Measurements from ENCODE around the gene KRTAP10-4. TPM values are rescaled to one million over a fixed set of nuclear protein-coding genes. Genes with fewer than 3 reads are reported as not detected.
"Not testable (repeated sequence)": the region's sequence is repeated elsewhere in the genome, so short reads cannot be mapped to it uniquely, and the experiment has no call there.

KRTAP10-4 gene
- not detected for total RNA-seq

- not testable (repeated sequence) for H3K27ac Mint-ChIP-seq, H3K4me1 Mint-ChIP-seq, H3K36me3 Mint-ChIP-seq, H3K27me3 Mint-ChIP-seq, DNase-seq, H3K4me3 Mint-ChIP-seq
- peaks cover 17% of the 10 kb centered on the region for H3K9me3 Mint-ChIP-seq
Observed at GRCh38 chr21:44573630-44574456, at the start of gene KRTAP10-4. Gene KRTAP10-4 (plus strand): TSS chr21:44573729. CDS start chr21:44573759, 30 bp downstream.

- Mint-ChIP-seq H3K27me3 (no peaks in the 10 kb centered on the region), H3K4me1 (no peaks in the 10 kb centered on the region), H3K27ac (no peak overlapping the region), H3K4me3 (no peak overlapping the region), H3K9me3 (no peaks in the 10 kb centered on the region), H3K36me3 (no peaks in the 10 kb centered on the region)
- DNase-seq: no peak
Observed at GRCh38 chr21:44524414-44525371, 48.8 kb upstream of the KRTAP10-4 start.

GRCh38 chr21:44525391-44526095, 48.0 kb upstream of the KRTAP10-4 start:
- Mint-ChIP-seq H3K9me3 (no peaks in the 10 kb centered on the region), H3K4me1 (no peaks in the 10 kb centered on the region), H3K27ac (no peak overlapping the region), H3K36me3 (no peaks in the 10 kb centered on the region), H3K27me3 (no peaks in the 10 kb centered on the region), H3K4me3 (no peak overlapping the region)
- no peak for DNase-seq

- Mint-ChIP-seq H3K27me3 (no peaks in the 10 kb centered on the region), H3K4me1 (no peaks in the 10 kb centered on the region), H3K9me3 (no peaks in the 10 kb centered on the region), H3K27ac (no peak overlapping the region), H3K36me3 (no peaks in the 10 kb centered on the region), H3K4me3 (no peak overlapping the region)
- no peak for DNase-seq
Observed at GRCh38 chr21:44526096-44526997, 47.2 kb upstream of the KRTAP10-4 start.

GRCh38 chr21:44527156-44527982, 46.2 kb upstream of the KRTAP10-4 start:
- no peak overlapping the region for H3K27ac Mint-ChIP-seq
- DNase-seq: no peak
- no peak overlapping the region for H3K4me3 Mint-ChIP-seq
- no peaks in the 10 kb centered on the region for H3K27me3 Mint-ChIP-seq
- H3K36me3 Mint-ChIP-seq: no peaks in the 10 kb centered on the region
- H3K9me3 Mint-ChIP-seq: no peaks in the 10 kb centered on the region
- H3K4me1 Mint-ChIP-seq: no peaks in the 10 kb centered on the region

GRCh38 chr21:44527983-44528633, 45.4 kb upstream of the KRTAP10-4 start:
- no peak overlapping the region for H3K27ac Mint-ChIP-seq
- no peaks in the 10 kb centered on the region for H3K36me3 Mint-ChIP-seq
- no peak overlapping the region for H3K4me3 Mint-ChIP-seq
- no peak for DNase-seq
- H3K4me1 Mint-ChIP-seq: no peaks in the 10 kb centered on the region
- no peaks in the 10 kb centered on the region for H3K9me3 Mint-ChIP-seq
- no peaks in the 10 kb centered on the region for H3K27me3 Mint-ChIP-seq

- H3K36me3 Mint-ChIP-seq: no peaks in the 10 kb centered on the region
- H3K4me1 Mint-ChIP-seq: no peaks in the 10 kb centered on the region
- no peak overlapping the region for H3K4me3 Mint-ChIP-seq
- H3K9me3 Mint-ChIP-seq: no peaks in the 10 kb centered on the region
- H3K27ac Mint-ChIP-seq: no peak overlapping the region
- no peaks in the 10 kb centered on the region for H3K27me3 Mint-ChIP-seq
- DNase-seq: no peak
Observed at GRCh38 chr21:44528634-44528995, 44.9 kb upstream of the KRTAP10-4 start.

GRCh38 chr21:44529011-44529421, 44.5 kb upstream of the KRTAP10-4 start:
- no peak overlapping the region for H3K27ac Mint-ChIP-seq
- H3K27me3 Mint-ChIP-seq: no peaks in the 10 kb centered on the region
- H3K9me3 Mint-ChIP-seq: no peaks in the 10 kb centered on the region
- DNase-seq: no peak
- H3K4me1 Mint-ChIP-seq: no peaks in the 10 kb centered on the region
- H3K36me3 Mint-ChIP-seq: no peaks in the 10 kb centered on the region
- no peak overlapping the region for H3K4me3 Mint-ChIP-seq

GRCh38 chr21:44529503-44530125, 43.9 kb upstream of the KRTAP10-4 start:
- Mint-ChIP-seq H3K36me3 (no peaks in the 10 kb centered on the region), H3K27me3 (no peaks in the 10 kb centered on the region), H3K4me1 (no peaks in the 10 kb centered on the region), H3K27ac (no peak overlapping the region), H3K4me3 (no peak overlapping the region), H3K9me3 (no peaks in the 10 kb centered on the region)
- DNase-seq: no peak

- Mint-ChIP-seq H3K9me3 (no peaks in the 10 kb centered on the region), H3K27ac (no peak overlapping the region), H3K27me3 (no peaks in the 10 kb centered on the region), H3K4me3 (no peak overlapping the region), H3K36me3 (no peaks in the 10 kb centered on the region), H3K4me1 (no peaks in the 10 kb centered on the region)
- no peak for DNase-seq
Observed at GRCh38 chr21:44530221-44530902, 43.2 kb upstream of the KRTAP10-4 start.

GRCh38 chr21:44530903-44531605, 42.5 kb upstream of the KRTAP10-4 start:
- no peaks in the 10 kb centered on the region for H3K9me3 Mint-ChIP-seq
- no peak for DNase-seq
- no peaks in the 10 kb centered on the region for H3K4me1 Mint-ChIP-seq
- H3K4me3 Mint-ChIP-seq: no peak overlapping the region
- H3K27ac Mint-ChIP-seq: no peak overlapping the region
- H3K27me3 Mint-ChIP-seq: no peaks in the 10 kb centered on the region
- H3K36me3 Mint-ChIP-seq: no peaks in the 10 kb centered on the region
